A549 treated with AZD9567 at 1 μM for 4 hours (cell line): ENCODE measurements around the gene TMEM119. TPM values are rescaled to one million over a fixed set of nuclear protein-coding genes. Genes with fewer than 3 reads are reported as not detected.

Source experiments
- total RNA-seq: library from RNA; stranded (reverse); fragments of 200-300 nt; extraction: Qiagen RNA extraction; gene quantifications from 5 replicates; pipeline ENCODE4 v1.2.3, GENCODE V29; 2022; ENCODE audit not compliant: insufficient read depth

TMEM119 gene
- 0.02 to 0.22 TPM (median 0.13 TPM) in 4 of 5 replicates, not detected in the other for total RNA-seq

GRCh38 chr12:108597559-108598471 lies at the start of gene TMEM119:
TSS of gene TMEM119 (minus strand) at chr12:108598084. CDS start at chr12:108592383, 5,701 bp downstream.

GRCh38 chr12:108633534-108634248 lies 35.8 kb upstream of the TMEM119 start, which contains the start of gene SELPLG:
TSS of gene SELPLG (minus strand) at chr12:108633894. CDS start at chr12:108624307, 9,587 bp downstream.

GRCh38 chr12:108562348-108563135 lies 35.3 kb downstream of the TMEM119 start, which contains the start of gene ISCU:
TSS of gene ISCU (plus strand) at chr12:108562596. CDS start at chr12:108562623, 27 bp downstream.

GRCh38 chr12:108560752-108561719 lies 36.8 kb downstream of the TMEM119 start, which contains the start of gene SART3:
TSS of gene SART3 (minus strand) at chr12:108561173. CDS start at chr12:108561154, 19 bp downstream.

Other genes with a start within 250 kb of the TMEM119 start
- gene FICD, start 82.8 kb downstream of the TMEM119 start, total RNA-seq: 2.7 to 4.0 TPM (median 3.4 TPM) in 5 replicates
- gene SART3, start 36.9 kb downstream of the TMEM119 start, total RNA-seq: 37.2 to 51.1 TPM (median 39.4 TPM) in 5 replicates
- 90.9 to 104 TPM (median 94.8 TPM) in 5 replicates for gene ISCU, start 35.5 kb downstream of the TMEM119 start, total RNA-seq
- gene SELPLG, start 35.8 kb upstream of the TMEM119 start, total RNA-seq: 0.86 to 3.8 TPM (median 1.1 TPM) in 5 replicates
- gene CORO1C, start 133.4 kb upstream of the TMEM119 start, total RNA-seq: 169 to 188 TPM (median 176 TPM) in 5 replicates